ENCODE measurements around the gene CAMTA1. TPM values are rescaled to one million over a fixed set of nuclear protein-coding genes. Genes with fewer than 3 reads are reported as not detected.

CAMTA1 gene
- total and polyA plus RNA-seq, 12 donors, result 123 to 265 (median 142) TPM

- 85 to 90% methylated on average over 16 of the region's 16 CpGs for WGBS, 2 donors
- DNase-seq (no peak), ATAC-seq (no peak)
- no peaks in the 10 kb centered on the region for H3K4me1 ChIP-seq
- intact Hi-C loops (cut with DNase I), result no loop called here
- H3K27me3 ChIP-seq, result no peaks in the 10 kb centered on the region
- H3K27ac ChIP-seq, result no peak overlapping the region
- no peaks in the 10 kb centered on the region for H3K9me3 ChIP-seq
- H3K4me3 ChIP-seq, result no peak overlapping the region
- no peak for TF ChIP-seq CTCF (IDR thresholded peaks at IDR 0.05)
- H3K36me3 ChIP-seq, result no peaks in the 10 kb centered on the region
Measured at GRCh38 chr1:7566417-7567375, 781.4 kb downstream of the CAMTA1 start.

- Histone ChIP-seq H3K27ac (no peak overlapping the region), H3K9me3 (no peaks in the 10 kb centered on the region), H3K4me1 (no peaks in the 10 kb centered on the region), H3K27me3 (no peaks in the 10 kb centered on the region), H3K4me3 (no peak overlapping the region), H3K36me3 (no peaks in the 10 kb centered on the region)
- TF ChIP-seq CTCF (IDR thresholded peaks at IDR 0.05), result no peak
- intact Hi-C loops (cut with DNase I), result no loop called here
- ATAC-seq, result no peak
- no peak for DNase-seq
- WGBS, 2 donors, result 90 to 95% methylated on average over 3 of the region's 3 CpGs
Measured at GRCh38 chr1:7567376-7567775, 782.1 kb downstream of the CAMTA1 start.

- Histone ChIP-seq H3K9me3 (no peaks in the 10 kb centered on the region), H3K36me3 (no peaks in the 10 kb centered on the region), H3K27ac (no peak overlapping the region), H3K4me1 (no peaks in the 10 kb centered on the region), H3K27me3 (no peaks in the 10 kb centered on the region), H3K4me3 (no peak overlapping the region)
- ATAC-seq (no peak), DNase-seq (no peak)
- 86 to 99% methylated on average over 4 of the region's 4 CpGs for WGBS, 2 donors
- intact Hi-C loops (cut with DNase I), result no loop called here
- TF ChIP-seq CTCF (IDR thresholded peaks at IDR 0.05), result no peak
Measured at GRCh38 chr1:7568053-7568452, 782.8 kb downstream of the CAMTA1 start.

- H3K4me1 ChIP-seq, result peaks cover 0 to under 1% (median 0%) of the 10 kb centered on the region in 9 donors
- H3K36me3 ChIP-seq, result no peaks in the 10 kb centered on the region
- H3K4me3 ChIP-seq, result no peak overlapping the region
- peaks cover 0 to 1% (median 0%) of the 10 kb centered on the region in 7 donors for H3K27me3 ChIP-seq
- 95 to 98% methylated on average over 2 of the region's 2 CpGs for WGBS, 2 donors
- no peak overlapping the region for H3K27ac ChIP-seq
- intact Hi-C loops (cut with DNase I), result no loop called here
- no peak for TF ChIP-seq CTCF (IDR thresholded peaks at IDR 0.05)
- no peak for DNase-seq
- ATAC-seq, result no peak
- no peaks in the 10 kb centered on the region for H3K9me3 ChIP-seq
Measured at GRCh38 chr1:7568901-7569524, 783.8 kb downstream of the CAMTA1 start.
